Urinary bladder (tissue), 4 donors: Measurements from ENCODE around the gene SLC13A1. TPM values are rescaled to one million over a fixed set of nuclear protein-coding genes. Genes with fewer than 3 reads are reported as not detected.
"Not testable (repeated sequence)": the region's sequence is repeated elsewhere in the genome, so short reads cannot be mapped to it uniquely, and the experiment has no call there.

Source experiments
- DNase-seq: peaks from one replicate; pipeline ENCODE4 v3.0.0-alpha.2; 2015; ENCODE audit errors: extremely low spot score
- H3K27ac ChIP-seq: one replicate; pipeline ENCODE4 v1.5.1; 2013; ENCODE audit warnings: low read depth, mild to moderate bottlenecking, moderate library complexity
- H3K36me3 ChIP-seq: one replicate; pipeline ENCODE4 v1.6.1; 2013; ENCODE audit warnings: mild to moderate bottlenecking, moderate library complexity; ENCODE audit not compliant: insufficient read depth
- H3K4me1 ChIP-seq: one replicate; pipeline ENCODE4 v1.6.1; 2013; ENCODE audit warnings: mild to moderate bottlenecking, moderate library complexity; ENCODE audit not compliant: insufficient read depth
- H3K4me3 ChIP-seq: one replicate; pipeline ENCODE4 v1.5.1; 2013; ENCODE audit warnings: low read depth, low read length
- WGBS: extraction: QIAGEN DNeasy Blood & Tissue Kit; methylation state at CpG from one replicate; pipeline ENCODE4 v1.1.7; 2013; 5-methylcytosine and 5-hydroxymethylcytosine counted together
- polyA plus RNA-seq: library from polyadenylated mRNA; stranded (reverse); fragments of 200-250 nt; gene quantifications from one replicate; pipeline ENCODE4 v1.2.3, GENCODE V29; 2013
- total RNA-seq: library from RNA; depleted of rRNA; stranded (reverse); fragments of >200 nt; gene quantifications from one replicate; pipeline ENCODE4 v1.2.3, GENCODE V29; 2014
- donor health status: healthy with polysubstance abuse.
- donor health status: healthy.

Gene SLC13A1, protein sequence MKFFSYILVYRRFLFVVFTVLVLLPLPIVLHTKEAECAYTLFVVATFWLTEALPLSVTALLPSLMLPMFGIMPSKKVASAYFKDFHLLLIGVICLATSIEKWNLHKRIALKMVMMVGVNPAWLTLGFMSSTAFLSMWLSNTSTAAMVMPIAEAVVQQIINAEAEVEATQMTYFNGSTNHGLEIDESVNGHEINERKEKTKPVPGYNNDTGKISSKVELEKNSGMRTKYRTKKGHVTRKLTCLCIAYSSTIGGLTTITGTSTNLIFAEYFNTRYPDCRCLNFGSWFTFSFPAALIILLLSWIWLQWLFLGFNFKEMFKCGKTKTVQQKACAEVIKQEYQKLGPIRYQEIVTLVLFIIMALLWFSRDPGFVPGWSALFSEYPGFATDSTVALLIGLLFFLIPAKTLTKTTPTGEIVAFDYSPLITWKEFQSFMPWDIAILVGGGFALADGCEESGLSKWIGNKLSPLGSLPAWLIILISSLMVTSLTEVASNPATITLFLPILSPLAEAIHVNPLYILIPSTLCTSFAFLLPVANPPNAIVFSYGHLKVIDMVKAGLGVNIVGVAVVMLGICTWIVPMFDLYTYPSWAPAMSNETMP
- total RNA-seq = not detected
- not detected for polyA plus RNA-seq

DNA sequence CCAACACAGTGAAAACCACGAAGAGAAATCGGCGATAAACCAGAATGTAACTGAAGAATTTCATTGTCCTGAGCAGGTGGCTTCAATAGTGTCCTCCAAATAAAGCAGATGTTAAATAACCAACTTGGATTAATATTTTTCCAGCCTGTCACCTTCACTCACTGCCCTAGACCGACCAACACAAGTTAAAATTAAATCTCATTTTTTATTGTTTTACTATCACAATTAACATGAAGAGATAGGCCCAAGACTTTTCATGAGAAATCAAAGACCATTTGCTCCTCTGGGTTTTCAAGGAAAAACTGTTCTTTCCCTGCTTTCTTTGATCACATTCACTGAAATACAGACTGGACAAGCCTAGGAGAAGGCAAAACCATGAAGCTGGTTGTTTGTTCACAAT, at the start of gene SLC13A1:
Gene SLC13A1, minus strand, starts transcription at position 87 of the 400 bp plus-strand sequence. Its CDS starts 23 bp downstream, at position 64.
- WGBS = 84% methylated on average over 4 of the region's 4 CpGs

DNA sequence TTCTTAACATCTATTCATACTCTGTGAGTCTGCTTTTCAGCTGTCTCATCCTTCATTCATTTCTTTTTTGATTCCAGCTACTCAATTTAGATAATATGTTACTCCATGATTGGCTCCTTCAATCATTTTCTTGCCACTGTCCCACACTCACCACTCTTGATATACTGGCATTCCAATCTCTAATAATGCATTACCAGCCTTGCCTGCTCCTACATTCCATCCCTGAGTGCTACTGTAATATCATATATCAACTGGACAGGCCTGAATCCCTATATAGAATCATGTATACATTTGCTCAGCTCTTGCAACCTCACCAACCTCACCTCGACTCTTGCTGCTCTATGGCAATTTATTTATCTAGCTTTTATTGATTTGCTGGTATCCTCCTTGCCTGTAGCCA, 45.0 kb upstream of the SLC13A1 start:
- no peaks in the 10 kb centered on the region for H3K4me1 ChIP-seq

More for the DNA sequence above, at the start of gene SLC13A1:
- Histone ChIP-seq H3K4me1 (no peaks in the 10 kb centered on the region), H3K36me3 (no peaks in the 10 kb centered on the region), H3K27ac (no peak within 1 kb of the TSS), H3K4me3 (no peak within 1 kb of the TSS)
- DNase-seq = no peak

DNA sequence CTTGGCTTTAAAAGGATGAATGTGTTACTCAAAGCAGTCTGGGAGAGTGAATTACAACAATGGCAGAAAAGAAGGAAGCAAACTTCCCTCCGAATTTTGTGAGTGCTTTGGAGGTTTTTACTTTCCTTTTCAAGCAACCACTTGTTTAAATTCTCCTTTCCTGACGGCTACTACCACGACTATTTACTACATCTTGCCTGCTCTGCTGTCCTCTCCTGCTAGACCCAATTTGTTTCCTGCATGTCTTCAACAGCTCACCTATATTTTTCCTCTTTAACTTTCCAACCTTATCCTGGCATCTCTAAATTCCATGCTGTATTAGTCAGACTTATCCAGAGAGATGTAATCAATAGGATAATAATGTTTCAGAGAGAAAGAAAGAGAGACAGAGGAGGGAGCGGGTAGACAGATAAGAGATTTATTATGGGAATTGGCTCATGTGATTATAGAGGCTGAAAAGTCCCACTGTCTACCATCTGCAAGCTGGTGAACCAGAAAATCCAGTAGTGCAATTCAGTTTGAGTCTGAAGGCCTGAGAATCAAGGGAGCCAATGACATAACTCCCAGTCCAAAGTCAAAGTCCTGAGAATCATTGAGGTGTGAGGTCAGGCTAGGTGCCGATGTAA, 42.8 kb upstream of the SLC13A1 start:
- WGBS = 43% methylated on average over 5 of the region's 5 CpGs
- no peak for DNase-seq
- H3K4me3 ChIP-seq = no peak overlapping the region
- H3K36me3 ChIP-seq = no peaks in the 10 kb centered on the region
- no peak overlapping the region for H3K27ac ChIP-seq
- no peaks in the 10 kb centered on the region for H3K4me1 ChIP-seq

More for the DNA sequence above, 45.0 kb upstream of the SLC13A1 start:
- H3K36me3 ChIP-seq = no peaks in the 10 kb centered on the region
- H3K4me3 ChIP-seq = no peak overlapping the region
- DNase-seq = no peak
- no peak overlapping the region for H3K27ac ChIP-seq
- 46% methylated on average over 1 of the region's 1 CpG for WGBS

DNA sequence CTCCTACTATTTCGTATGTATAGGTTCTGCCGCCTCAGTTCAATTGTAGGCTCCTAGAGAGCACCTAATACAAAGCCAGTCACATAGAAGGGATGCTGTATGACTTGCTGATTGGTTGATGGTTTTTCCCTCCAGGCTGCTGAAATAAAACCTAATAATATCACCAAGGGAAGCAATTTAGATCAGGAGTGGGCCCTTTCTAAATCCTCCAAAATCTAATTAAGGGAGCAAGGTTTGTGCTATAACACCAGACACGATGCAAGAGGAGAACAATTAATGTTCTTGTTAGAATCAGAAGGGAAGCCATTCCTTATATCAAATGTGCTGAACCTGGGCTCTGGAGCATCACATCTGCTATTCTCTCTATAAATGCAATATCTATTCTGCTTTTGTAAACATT, 42.0 kb upstream of the SLC13A1 start:
- no peaks in the 10 kb centered on the region for H3K4me1 ChIP-seq
- H3K27ac ChIP-seq = no peak overlapping the region
- DNase-seq = peak; percentile 8
- no peaks in the 10 kb centered on the region for H3K36me3 ChIP-seq
- H3K4me3 ChIP-seq = no peak overlapping the region
- 79% methylated on average over 3 of the region's 3 CpGs for WGBS

DNA sequence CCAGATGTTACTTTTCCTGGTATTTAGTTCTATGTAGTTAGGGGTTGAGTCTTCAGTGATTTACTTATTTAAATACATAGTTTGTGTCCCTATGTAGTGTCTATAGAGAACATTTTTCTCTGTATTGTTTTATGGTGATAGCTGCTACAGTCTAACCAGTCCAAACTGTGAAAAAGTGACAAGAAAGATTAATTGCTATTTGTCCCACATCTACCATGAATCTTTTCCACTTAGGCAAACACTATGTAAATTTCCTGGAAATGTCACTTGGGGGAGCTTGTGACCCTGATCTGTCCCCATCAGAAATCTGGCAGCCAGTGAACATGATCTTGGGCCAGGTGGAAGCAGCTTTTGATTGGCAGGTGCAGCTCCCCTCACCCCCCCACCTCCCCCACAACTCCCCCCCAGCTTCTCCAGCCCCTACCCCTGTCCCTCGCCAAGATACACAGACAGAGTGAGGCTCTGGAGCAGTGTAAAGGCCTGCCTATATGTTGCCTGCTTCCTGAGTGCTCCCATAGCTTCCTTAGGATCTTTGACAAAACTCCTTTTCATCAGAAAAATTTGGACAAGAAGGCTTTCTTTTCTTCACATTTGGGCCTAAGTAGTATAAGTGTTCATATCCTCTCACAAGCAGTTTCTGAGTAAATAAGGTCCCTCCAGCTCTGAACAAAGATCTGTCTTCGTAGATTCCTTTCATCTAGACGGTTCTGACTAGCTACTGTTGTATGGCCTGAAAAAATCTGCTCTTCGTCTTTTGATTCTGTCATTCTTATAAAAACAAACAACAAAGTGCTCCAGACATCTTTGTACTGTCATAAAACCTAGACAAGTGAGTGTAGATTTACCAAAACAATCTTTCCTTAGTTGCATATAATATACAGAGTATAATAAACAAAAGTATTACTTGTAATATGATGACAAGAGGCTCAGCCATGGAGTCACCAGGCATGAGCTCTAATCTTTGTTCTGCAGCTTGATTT, 31.5 kb upstream of the SLC13A1 start:
- H3K4me3 ChIP-seq = no peak overlapping the region
- DNase-seq = no peak
- H3K4me1 ChIP-seq = no peaks in the 10 kb centered on the region
- H3K36me3 ChIP-seq = no peaks in the 10 kb centered on the region
- H3K27ac ChIP-seq = no peak overlapping the region
- 30% methylated on average over 4 of the region's 4 CpGs for WGBS

DNA sequence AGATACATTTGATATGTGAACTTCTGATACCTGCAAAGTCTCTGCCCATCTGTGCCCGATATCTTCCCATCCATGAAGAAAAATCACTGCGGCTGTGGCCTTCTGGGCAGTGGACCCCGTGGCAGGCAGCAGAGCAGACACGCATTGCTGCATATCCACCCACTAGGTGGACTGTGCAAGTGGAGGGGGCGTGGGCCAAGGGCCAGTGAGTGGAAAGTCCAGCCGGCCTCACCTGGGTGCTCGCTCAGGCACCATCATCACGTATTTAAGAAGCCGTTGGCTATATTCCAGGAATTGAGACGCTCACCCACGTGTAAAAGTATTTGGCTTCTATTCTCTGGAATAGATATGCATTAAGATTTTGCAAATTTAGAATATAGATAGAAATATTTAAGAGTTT, 30.8 kb upstream of the SLC13A1 start:
- Histone ChIP-seq H3K4me1 (no peaks in the 10 kb centered on the region), H3K27ac (no peak overlapping the region), H3K36me3 (no peaks in the 10 kb centered on the region), H3K4me3 (no peak overlapping the region)
- 82% methylated on average over 11 of the region's 11 CpGs for WGBS
- DNase-seq = no peak

DNA sequence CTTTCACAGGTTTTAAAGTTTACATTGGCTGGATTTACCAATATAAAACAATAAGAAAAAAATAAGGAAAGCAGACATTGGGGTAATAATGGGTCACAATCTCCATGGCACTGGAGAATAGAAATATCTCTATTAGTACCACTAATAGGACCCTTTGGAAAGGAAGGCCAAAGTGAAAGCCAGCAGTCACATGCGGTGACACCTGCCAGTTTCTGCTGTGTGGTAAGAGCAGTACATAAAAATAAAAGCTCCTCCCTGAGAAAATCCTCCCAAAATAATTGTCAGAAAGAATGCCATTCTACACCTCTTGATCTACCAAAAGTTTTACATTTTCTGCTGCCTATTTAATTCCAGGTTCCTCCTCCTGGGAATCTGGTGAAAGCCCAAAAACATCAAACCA, 30.4 kb upstream of the SLC13A1 start:
- no peak overlapping the region for H3K27ac ChIP-seq
- no peaks in the 10 kb centered on the region for H3K36me3 ChIP-seq
- WGBS = 96% methylated on average over 1 of the region's 1 CpG
- no peak overlapping the region for H3K4me3 ChIP-seq
- no peaks in the 10 kb centered on the region for H3K4me1 ChIP-seq
- DNase-seq = no peak

DNA sequence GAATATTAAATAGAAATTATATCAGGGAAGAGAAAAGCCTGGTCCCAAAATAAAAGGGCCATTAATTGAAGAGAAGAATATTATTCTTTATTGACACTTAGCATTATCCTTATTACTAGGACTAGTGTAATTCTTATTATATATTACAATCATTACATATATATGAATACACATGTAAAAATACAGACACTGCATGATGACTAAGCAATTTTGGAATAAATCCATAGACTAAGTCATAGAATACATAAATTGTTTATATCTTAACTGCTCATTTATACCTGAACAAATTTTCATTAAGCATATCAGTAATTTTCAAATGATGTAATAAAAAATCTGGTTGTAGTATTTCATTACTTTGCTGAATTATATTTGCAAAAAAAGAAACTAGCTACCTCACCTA, 29.7 kb upstream of the SLC13A1 start:
- Histone ChIP-seq H3K27ac (no peak overlapping the region), H3K4me1 (no peaks in the 10 kb centered on the region), H3K36me3 (no peaks in the 10 kb centered on the region), H3K4me3 (no peak overlapping the region)
- DNase-seq = no peak

DNA sequence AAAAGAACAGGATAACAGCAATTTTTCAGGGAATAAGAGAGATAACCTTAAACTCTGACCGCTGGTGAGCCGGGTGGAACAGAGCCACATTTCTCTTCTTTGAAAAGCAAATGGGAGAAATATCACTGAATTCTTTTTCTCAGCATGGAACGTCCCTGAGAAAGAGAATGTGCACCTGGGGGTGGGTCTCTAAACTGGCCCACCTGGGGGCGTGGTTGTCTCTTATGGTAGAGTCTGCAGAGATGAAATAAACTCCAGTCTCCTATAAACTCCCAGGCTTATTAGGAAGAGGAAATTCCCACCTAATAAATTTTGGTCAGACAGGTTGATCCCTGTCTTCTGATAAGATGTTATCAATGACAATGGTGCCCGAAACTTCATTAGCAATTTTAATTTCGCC, 27.9 kb upstream of the SLC13A1 start:
- H3K4me1 ChIP-seq, H3K4me3 ChIP-seq, H3K36me3 ChIP-seq, H3K27ac ChIP-seq, DNase-seq: not testable (repeated sequence)
- 84% methylated on average over 6 of the region's 6 CpGs for WGBS

DNA sequence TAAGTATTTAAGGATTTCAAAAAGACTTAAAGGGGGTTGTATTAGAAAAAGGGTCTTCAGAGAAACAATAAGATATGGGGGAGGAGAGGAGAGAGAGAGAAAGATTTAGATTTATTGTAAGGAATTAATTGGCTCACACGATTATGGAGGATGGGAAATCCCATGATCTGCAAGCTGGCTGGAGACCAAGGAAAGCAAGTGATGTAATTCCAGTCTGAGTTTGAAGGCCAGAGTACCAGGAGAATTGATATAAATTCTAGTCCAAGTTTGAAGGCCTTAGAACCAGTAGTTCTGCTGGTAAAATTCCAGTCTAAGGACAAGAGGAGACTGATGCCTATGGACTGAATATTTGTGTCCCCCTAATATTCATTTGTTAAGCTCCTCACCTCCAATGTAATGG, 20.6 kb upstream of the SLC13A1 start:
- H3K4me1 ChIP-seq = no peaks in the 10 kb centered on the region
- H3K36me3 ChIP-seq = no peaks in the 10 kb centered on the region
- DNase-seq = no peak
- no peak overlapping the region for H3K27ac ChIP-seq
- no peak overlapping the region for H3K4me3 ChIP-seq
- WGBS = 56% methylated on average over 1 of the region's 1 CpG

DNA sequence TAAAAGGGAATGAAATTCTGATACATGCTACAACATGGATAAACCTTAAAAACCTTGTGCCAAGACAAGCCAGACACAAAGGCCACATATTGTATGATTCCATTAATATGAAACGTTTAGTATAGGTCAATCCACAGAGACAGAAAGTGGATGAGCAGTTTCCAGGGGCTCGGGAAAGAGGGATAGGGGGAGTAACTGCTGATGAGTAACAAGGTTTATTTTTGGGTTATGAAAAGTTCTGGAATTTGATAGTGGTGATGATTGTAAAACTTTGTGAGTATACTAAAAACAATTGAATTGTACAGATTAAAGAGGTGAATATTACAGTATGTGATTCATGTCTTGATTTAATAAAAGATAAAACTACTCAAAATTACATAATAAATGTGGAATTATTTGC, 19.1 kb upstream of the SLC13A1 start:
- Histone ChIP-seq H3K4me3 (no peak overlapping the region), H3K27ac (no peak overlapping the region), H3K36me3 (no peaks in the 10 kb centered on the region), H3K4me1 (no peaks in the 10 kb centered on the region)
- 36% methylated on average over 2 of the region's 2 CpGs for WGBS
- DNase-seq = no peak

DNA sequence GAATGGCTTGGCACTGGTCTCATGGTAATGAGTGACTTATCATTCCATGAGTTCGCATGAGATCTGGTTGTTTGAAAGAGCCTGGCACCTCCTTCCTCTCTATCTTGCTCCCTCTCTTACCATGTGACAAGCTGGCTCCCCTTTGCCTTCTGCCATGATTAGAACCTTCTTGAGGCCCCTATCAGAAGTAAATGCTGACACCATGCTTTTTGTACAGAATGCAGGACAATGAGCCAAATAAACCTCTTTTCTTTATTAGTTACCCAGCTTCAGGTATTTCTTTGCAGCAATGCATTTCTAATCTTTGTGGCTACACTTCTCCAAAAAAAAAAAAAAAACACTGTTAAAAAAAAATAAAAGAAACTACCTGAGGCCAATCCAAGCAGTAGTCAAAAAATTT, 17.1 kb upstream of the SLC13A1 start:
- Histone ChIP-seq H3K27ac (no peak overlapping the region), H3K4me3 (no peak overlapping the region), H3K4me1 (no peaks in the 10 kb centered on the region), H3K36me3 (no peaks in the 10 kb centered on the region)
- WGBS = 93% methylated on average over 1 of the region's 1 CpG
- DNase-seq = no peak

DNA sequence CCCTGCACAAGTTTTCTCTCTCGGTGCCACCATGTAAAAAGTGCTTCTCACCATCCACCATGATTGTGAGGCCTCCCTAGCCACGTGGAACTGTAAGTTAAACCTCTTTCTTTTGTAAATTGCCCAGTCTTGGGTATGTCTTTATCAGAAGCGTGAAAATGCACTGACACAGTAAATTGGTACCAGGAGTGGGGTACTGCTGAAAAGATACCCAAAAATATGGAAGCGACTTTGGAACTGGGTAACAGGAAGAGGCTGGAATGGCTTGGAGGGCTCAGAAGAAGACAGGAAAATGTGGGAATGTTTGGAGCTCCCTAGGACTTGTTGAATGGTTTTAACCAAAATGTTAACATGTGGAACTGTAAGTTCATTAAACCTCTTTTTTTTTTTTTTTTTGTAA, 15.6 kb upstream of the SLC13A1 start:
- Histone ChIP-seq H3K4me1 (no peaks in the 10 kb centered on the region), H3K27ac (no peak overlapping the region), H3K4me3 (no peak overlapping the region), H3K36me3 (no peaks in the 10 kb centered on the region)
- 84% methylated on average over 4 of the region's 4 CpGs for WGBS
- no peak for DNase-seq
